GM12892 (cell line): ENCODE data around the gene USP44.

Experiments
- POLR2A ChIP-seq: IDR thresholded peaks from 2 replicates; pipeline ENCODE4 v1.6.1; 2011; ENCODE audit warnings: low read depth, low read length, control low read depth
- POLR2AphosphoS5 ChIP-seq: IDR thresholded peaks from 2 replicates; pipeline ENCODE4 v1.6.1; 2011; ENCODE audit warnings: low read depth, low read length, control low read depth

- no peak for TF ChIP-seq POLR2A
- no peak for TF ChIP-seq POLR2AphosphoS5
Observed at GRCh38 chr12:95494888-95495287, 56.4 kb downstream of the USP44 start.
